ENCODE results near the gene CDKL5.
A peak's percentile ranks its signal among the peaks of the same experiment; 100 is the strongest.

CDKL5 gene

GRCh38 chrX:18461431-18461830 lies 36.0 kb downstream of the CDKL5 start:
- no peak for DNase-seq

GRCh38 chrX:18464499-18464898 lies 39.1 kb downstream of the CDKL5 start:
- DNase-seq, result no peak

GRCh38 chrX:18465051-18465450 lies 39.6 kb downstream of the CDKL5 start:
- DNase-seq, result no peak

- no peak for DNase-seq
Observed at GRCh38 chrX:18468599-18468998, 43.2 kb downstream of the CDKL5 start.

GRCh38 chrX:18471296-18471695 lies 45.9 kb downstream of the CDKL5 start:
- DNase-seq, result no peak

- DNase-seq, result peak; percentile 12
Observed at GRCh38 chrX:18490806-18491555, 65.6 kb downstream of the CDKL5 start.

GRCh38 chrX:18491587-18492340 lies 66.4 kb downstream of the CDKL5 start:
- no peak for DNase-seq

- no peak for DNase-seq
Observed at GRCh38 chrX:18534949-18535348, 109.5 kb downstream of the CDKL5 start.

GRCh38 chrX:18537068-18537467 lies 111.7 kb downstream of the CDKL5 start:
- no peak for DNase-seq

GRCh38 chrX:18537524-18537923 lies 112.1 kb downstream of the CDKL5 start:
- DNase-seq, result no peak

- no peak for DNase-seq
Observed at GRCh38 chrX:18542131-18542530, 116.7 kb downstream of the CDKL5 start.

GRCh38 chrX:18542905-18543304 lies 117.5 kb downstream of the CDKL5 start:
- no peak for DNase-seq

GRCh38 chrX:18543738-18544137 lies 118.3 kb downstream of the CDKL5 start:
- DNase-seq, result peak; percentile 25

GRCh38 chrX:18545771-18546170 lies 120.4 kb downstream of the CDKL5 start:
- DNase-seq, result no peak

- DNase-seq, result no peak
Observed at GRCh38 chrX:18548996-18549395, 123.6 kb downstream of the CDKL5 start.

GRCh38 chrX:18549643-18550042 lies 124.2 kb downstream of the CDKL5 start:
- DNase-seq, result no peak

GRCh38 chrX:18557879-18558278 lies 132.5 kb downstream of the CDKL5 start:
- DNase-seq, result no peak

- no peak for DNase-seq
Observed at GRCh38 chrX:18558799-18559198, 133.4 kb downstream of the CDKL5 start.

- no peak for DNase-seq
Observed at GRCh38 chrX:18561020-18561419, 135.6 kb downstream of the CDKL5 start.

- no peak for DNase-seq
Observed at GRCh38 chrX:18565727-18566126, 140.3 kb downstream of the CDKL5 start.

GRCh38 chrX:18566748-18567147 lies 141.3 kb downstream of the CDKL5 start:
- DNase-seq, result no peak

- DNase-seq, result no peak
Observed at GRCh38 chrX:18573556-18573955, 148.1 kb downstream of the CDKL5 start.

- no peak for DNase-seq
Observed at GRCh38 chrX:18574591-18574990, 149.2 kb downstream of the CDKL5 start.

- no peak for DNase-seq
Observed at GRCh38 chrX:18575744-18576143, 150.3 kb downstream of the CDKL5 start.

GRCh38 chrX:18577400-18577799 lies 152.0 kb downstream of the CDKL5 start:
- DNase-seq, result no peak
